CD14-positive monocyte (primary cell): ENCODE data around the gene TEX51. TPM values are rescaled to one million over a fixed set of nuclear protein-coding genes. Genes with fewer than 3 reads are reported as not detected.

Experiments
- DNase-seq, 3 donors: peaks; one replicate each; pipeline ENCODE4 v3.0.0-alpha.2; 2011 to 2022
- H2AFZ ChIP-seq: 2 replicates; pipeline ENCODE4 v1.6.0; 2012; ENCODE audit warnings: mild to moderate bottlenecking, low read depth, low read length, inconsistent platforms; ENCODE audit not compliant: insufficient read depth, poor library complexity, severe bottlenecking
- H3K27ac ChIP-seq, 2 donors: 1 replicate in 1 of 2; 2 replicates in 1 of 2; pipeline ENCODE4 v1.5.1; 2012 to 2013; ENCODE audit warnings: low read length in 2 of 2, control low read depth in 1 of 2, inconsistent platforms in 1 of 2, low read depth in 1 of 2, mild to moderate bottlenecking in 1 of 2
- H3K27me3 ChIP-seq, 2 donors: one replicate each; pipeline versions ENCODE4 v1.6.0 to v1.6.1; 2011 to 2013; ENCODE audit warnings: low read length in 2 of 2; ENCODE audit not compliant: control insufficient read depth in 2 of 2, insufficient read depth in 2 of 2
- H3K36me3 ChIP-seq, 2 donors: replicated peaks in 1 of 2; 1 replicate in 1 of 2; 2 replicates in 1 of 2; pipeline versions ENCODE4 v1.5.1 to v1.6.1; 2012 to 2013; ENCODE audit warnings: low read length in 2 of 2, control low read depth in 1 of 2, inconsistent platforms in 1 of 2, mild to moderate bottlenecking in 1 of 2; ENCODE audit not compliant: insufficient read depth in 2 of 2, control insufficient read depth in 1 of 2
- H3K4me1 ChIP-seq, 2 donors: 1 replicate in 1 of 2; 2 replicates in 1 of 2; pipeline versions ENCODE4 v1.5.1 to v1.6.1; 2012 to 2013; ENCODE audit warnings: low read length in 2 of 2, control low read depth in 1 of 2, inconsistent platforms in 1 of 2, mild to moderate bottlenecking in 1 of 2, moderate library complexity in 1 of 2; ENCODE audit not compliant: insufficient read depth in 2 of 2, control insufficient read depth in 1 of 2
- H3K4me2 ChIP-seq: replicated peaks from 2 replicates; pipeline ENCODE3; 2012; ENCODE audit warnings: low read length, moderate library complexity, mild to moderate bottlenecking; ENCODE audit not compliant: poor library complexity, severe bottlenecking; ENCODE audit errors: extremely low read depth
- H3K4me3 ChIP-seq, 3 experiments: fragments of 200-600 bp in 1 of 3; sonication (generic) in 1 of 3; replicated peaks in 1 of 3; 1 replicate in 2 of 3; 2 replicates in 1 of 3; pipeline ENCODE4 v1.5.1; 2011 to 2013; ENCODE audit warnings: low read length in 3 of 3, mild to moderate bottlenecking in 3 of 3, control low read depth in 2 of 3, low read depth in 2 of 3, inconsistent platforms in 1 of 3, moderate library complexity in 1 of 3
- H3K79me2 ChIP-seq: 2 replicates; pipeline ENCODE4 v1.6.0; 2012; ENCODE audit warnings: mild to moderate bottlenecking, control low read depth, inconsistent platforms, low read length, moderate library complexity; ENCODE audit not compliant: insufficient read depth
- H3K9ac ChIP-seq: 2 replicates; pipeline ENCODE4 v1.6.0; 2017; ENCODE audit warnings: low read length, mild to moderate bottlenecking; ENCODE audit not compliant: insufficient read depth, poor library complexity, severe bottlenecking
- H3K9me3 ChIP-seq, 2 donors: replicated peaks in 1 of 2; 1 replicate in 1 of 2; 2 replicates in 1 of 2; pipeline versions ENCODE4 v1.5.1 to v1.6.1; 2012 to 2013; ENCODE audit warnings: low read length in 2 of 2, control low read depth in 1 of 2; ENCODE audit not compliant: control insufficient read depth in 1 of 2, insufficient read depth in 1 of 2
- H4K20me1 ChIP-seq: 2 replicates; pipeline ENCODE4 v1.6.0; 2012; ENCODE audit warnings: mild to moderate bottlenecking, low read length, control low read depth, moderate library complexity; ENCODE audit not compliant: insufficient read depth
- H3K27ac Mint-ChIP-seq, 7 donors: one replicate each; pipeline ENCODE4 v1.8.0; 2020; ENCODE audit warnings: mild to moderate bottlenecking in 7 of 7, mixed read lengths in 7 of 7, moderate library complexity in 6 of 7, inconsistent platforms in 2 of 7
- H3K27me3 Mint-ChIP-seq, 3 donors: one replicate each; pipeline ENCODE4 v1.8.0; 2021 to 2022; ENCODE audit warnings: low read depth in 3 of 3, mild to moderate bottlenecking in 3 of 3, mixed read lengths in 3 of 3, moderate library complexity in 3 of 3, inconsistent platforms in 1 of 3
- H3K36me3 Mint-ChIP-seq, 2 donors: one replicate each; pipeline ENCODE4 v1.8.0; 2020; ENCODE audit warnings: mixed read lengths in 2 of 2, inconsistent platforms in 1 of 2, mild to moderate bottlenecking in 1 of 2
- H3K4me1 Mint-ChIP-seq: one replicate; pipeline ENCODE4 v1.8.0; 2020; ENCODE audit warnings: mild to moderate bottlenecking, mixed read lengths
- H3K4me3 Mint-ChIP-seq, 2 donors: one replicate each; pipeline ENCODE4 v1.8.0; 2020; ENCODE audit warnings: mild to moderate bottlenecking in 2 of 2, mixed read lengths in 2 of 2, moderate library complexity in 1 of 2
- H3K9me3 Mint-ChIP-seq, 7 donors: one replicate each; pipeline ENCODE4 v1.8.0; 2020 to 2022; ENCODE audit warnings: mixed read lengths in 7 of 7, mild to moderate bottlenecking in 6 of 7, moderate library complexity in 6 of 7, inconsistent platforms in 2 of 7
- CTCF ChIP-seq: fragments of 200-600 bp; IDR thresholded peaks from one replicate; pipeline ENCODE4 v1.8.0; 2022; ENCODE audit warnings: antibody characterized with exemption, mild to moderate bottlenecking
- WGBS: methylation state at CpG from one replicate; pipeline ENCODE4 v1.1.5; 2013; ENCODE audit warnings: missing lambda C conversion rate; ENCODE audit not compliant: insufficient coverage; 5-methylcytosine and 5-hydroxymethylcytosine counted together
- intact Hi-C, 2 donors: fragments of 100-400 bp; cut with micrococcal nuclease; formaldehyde crosslinking; loops; one replicate each; pipeline versions ENCODE4 v1.15.0 to v1.15.1; 2023
- polyA plus RNA-seq, 3 donors: library from polyadenylated mRNA; depleted of rRNA in 1 of 3; unstranded in 2 of 3; stranded (reverse) in 1 of 3; fragments of 300-500 nt in 2 of 3; fragments of >200 nt in 1 of 3; fragmentation: Illumina TruSeq in 2 of 3; gene quantifications; 1 replicate in 2 of 3; 2 replicates in 1 of 3; pipeline ENCODE4 v1.2.3, GENCODE V29; 2012 to 2021

TEX51 gene
- polyA plus RNA-seq, 3 donors: not detected

- DNase-seq: no peak
- Histone ChIP-seq H3K27ac (no peak overlapping the region), H3K79me2 (no peaks in the 10 kb centered on the region), H3K27me3 (no peaks in the 10 kb centered on the region), H3K4me3 (no peak overlapping the region), H3K4me1 (no peaks in the 10 kb centered on the region), H3K9me3 (peaks cover 0 to 6% of the 10 kb centered on the region in 2 donors), H3K36me3 (no peaks in the 10 kb centered on the region), H3K9ac (no peak overlapping the region), H2AFZ (no peak overlapping the region), H3K4me2 (no peak overlapping the region), H4K20me1 (no peaks in the 10 kb centered on the region)
- Mint-ChIP-seq H3K27me3 (peaks cover 0 to 16% (median 7%) of the 10 kb centered on the region in 3 donors), H3K27ac (no peak overlapping the region), H3K4me1 (no peaks in the 10 kb centered on the region), H3K4me3 (no peak overlapping the region), H3K9me3 (peaks cover 0 to 23% (median 7%) of the 10 kb centered on the region in 7 donors), H3K36me3 (no peaks in the 10 kb centered on the region)
- TF ChIP-seq CTCF: no peak
- intact Hi-C loops: no loop called here
- WGBS: 96% methylated on average over 5 of the region's 5 CpGs
Observed at GRCh38 chr2:126930970-126931590, 32.4 kb downstream of the TEX51 start.

GRCh38 chr2:126932529-126932928 lies 33.8 kb downstream of the TEX51 start:
- H3K4me3 ChIP-seq: no peak overlapping the region
- no peak overlapping the region for H3K4me3 Mint-ChIP-seq
- WGBS: no CpG with 5 or more reads among the region's 4 CpGs
- H3K9me3 ChIP-seq: peaks cover 0 to 4% of the 10 kb centered on the region in 2 donors
- H3K9ac ChIP-seq: no peak overlapping the region
- no peak for DNase-seq
- no peaks in the 10 kb centered on the region for H3K27me3 ChIP-seq
- H3K36me3 ChIP-seq: no peaks in the 10 kb centered on the region
- H3K27ac ChIP-seq: no peak overlapping the region
- H3K4me1 Mint-ChIP-seq: no peaks in the 10 kb centered on the region
- intact Hi-C loops: no loop called here
- no peaks in the 10 kb centered on the region for H4K20me1 ChIP-seq
- no peaks in the 10 kb centered on the region for H3K36me3 Mint-ChIP-seq
- H3K4me2 ChIP-seq: no peak overlapping the region
- no peaks in the 10 kb centered on the region for H3K4me1 ChIP-seq
- no peak overlapping the region for H2AFZ ChIP-seq
- H3K27ac Mint-ChIP-seq: no peak overlapping the region
- TF ChIP-seq CTCF: no peak
- no peaks in the 10 kb centered on the region for H3K79me2 ChIP-seq
- peaks cover 0 to 13% (median 7%) of the 10 kb centered on the region in 3 donors for H3K27me3 Mint-ChIP-seq
- peaks cover 0 to 18% (median 5%) of the 10 kb centered on the region in 7 donors for H3K9me3 Mint-ChIP-seq
